Uterus (tissue), 2 donors: ENCODE results near the gene CAMKV.

Experiments used
- POLR2A ChIP-seq, 2 donors: fragments of 450-650 bp; IDR thresholded peaks; one replicate each; pipeline ENCODE4 v1.6.1; 2016; ENCODE audit warnings: antibody characterized with exemption in 2 of 2, mild to moderate bottlenecking in 1 of 2, moderate library complexity in 1 of 2
- TF ChIP-seq, protein P1 (sequence below), 4 experiments: fragments of 200-600 bp in 2 of 4; fragments of 450-650 bp in 2 of 4; sonication (generic) in 2 of 4; IDR thresholded peaks; one replicate each; pipeline ENCODE4 v1.5.1; 2016 to 2019; ENCODE audit warnings: antibody characterized with exemption in 4 of 4, mild to moderate bottlenecking in 2 of 4, moderate library complexity in 1 of 4

DNA sequence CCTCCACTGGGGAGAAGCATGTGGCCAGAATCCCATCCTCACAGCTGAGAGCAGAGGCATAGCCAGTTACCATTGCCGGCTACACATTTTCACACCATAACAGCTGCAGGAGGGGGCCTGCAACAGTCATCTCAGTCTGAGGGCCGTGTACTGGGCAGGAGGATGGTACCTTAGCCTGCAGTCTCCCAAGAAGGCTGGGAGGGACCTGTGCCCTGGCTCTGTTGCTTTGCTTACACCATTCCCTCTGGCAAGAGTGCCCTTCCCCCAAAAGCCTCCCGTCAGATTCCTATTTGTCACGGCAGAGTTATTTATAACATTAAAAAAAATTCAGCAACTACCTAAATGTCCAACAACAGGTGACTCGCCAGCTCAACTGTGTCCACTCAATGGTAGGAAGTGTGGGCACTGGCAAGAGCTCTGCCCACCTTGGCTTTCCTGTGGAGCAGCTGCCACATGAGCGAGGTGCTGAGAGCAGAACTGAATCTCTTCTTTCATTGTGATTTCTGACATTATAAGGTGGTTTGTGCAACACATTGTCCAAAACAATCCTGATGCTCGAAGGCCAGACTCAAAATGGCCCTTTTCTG is 4.4 kb downstream of the CAMKV start:
- no peak for TF ChIP-seq POLR2A (IDR thresholded peaks at IDR 0.05)
- TF ChIP-seq, protein P1, sequence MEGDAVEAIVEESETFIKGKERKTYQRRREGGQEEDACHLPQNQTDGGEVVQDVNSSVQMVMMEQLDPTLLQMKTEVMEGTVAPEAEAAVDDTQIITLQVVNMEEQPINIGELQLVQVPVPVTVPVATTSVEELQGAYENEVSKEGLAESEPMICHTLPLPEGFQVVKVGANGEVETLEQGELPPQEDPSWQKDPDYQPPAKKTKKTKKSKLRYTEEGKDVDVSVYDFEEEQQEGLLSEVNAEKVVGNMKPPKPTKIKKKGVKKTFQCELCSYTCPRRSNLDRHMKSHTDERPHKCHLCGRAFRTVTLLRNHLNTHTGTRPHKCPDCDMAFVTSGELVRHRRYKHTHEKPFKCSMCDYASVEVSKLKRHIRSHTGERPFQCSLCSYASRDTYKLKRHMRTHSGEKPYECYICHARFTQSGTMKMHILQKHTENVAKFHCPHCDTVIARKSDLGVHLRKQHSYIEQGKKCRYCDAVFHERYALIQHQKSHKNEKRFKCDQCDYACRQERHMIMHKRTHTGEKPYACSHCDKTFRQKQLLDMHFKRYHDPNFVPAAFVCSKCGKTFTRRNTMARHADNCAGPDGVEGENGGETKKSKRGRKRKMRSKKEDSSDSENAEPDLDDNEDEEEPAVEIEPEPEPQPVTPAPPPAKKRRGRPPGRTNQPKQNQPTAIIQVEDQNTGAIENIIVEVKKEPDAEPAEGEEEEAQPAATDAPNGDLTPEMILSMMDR (IDR thresholded peaks at IDR 0.05), result no peak
